Measurements from ENCODE around the gene VSIG2. TPM values are rescaled to one million over a fixed set of nuclear protein-coding genes. Genes with fewer than 3 reads are reported as not detected.

Gene VSIG2
- total RNA-seq, 1 donor from 2014 or later, result not detected

- peaks cover 58% of the 10 kb centered on the region for H3K27me3 Mint-ChIP-seq (ENCODE audit: low read depth)
- TF ChIP-seq, protein P1, sequence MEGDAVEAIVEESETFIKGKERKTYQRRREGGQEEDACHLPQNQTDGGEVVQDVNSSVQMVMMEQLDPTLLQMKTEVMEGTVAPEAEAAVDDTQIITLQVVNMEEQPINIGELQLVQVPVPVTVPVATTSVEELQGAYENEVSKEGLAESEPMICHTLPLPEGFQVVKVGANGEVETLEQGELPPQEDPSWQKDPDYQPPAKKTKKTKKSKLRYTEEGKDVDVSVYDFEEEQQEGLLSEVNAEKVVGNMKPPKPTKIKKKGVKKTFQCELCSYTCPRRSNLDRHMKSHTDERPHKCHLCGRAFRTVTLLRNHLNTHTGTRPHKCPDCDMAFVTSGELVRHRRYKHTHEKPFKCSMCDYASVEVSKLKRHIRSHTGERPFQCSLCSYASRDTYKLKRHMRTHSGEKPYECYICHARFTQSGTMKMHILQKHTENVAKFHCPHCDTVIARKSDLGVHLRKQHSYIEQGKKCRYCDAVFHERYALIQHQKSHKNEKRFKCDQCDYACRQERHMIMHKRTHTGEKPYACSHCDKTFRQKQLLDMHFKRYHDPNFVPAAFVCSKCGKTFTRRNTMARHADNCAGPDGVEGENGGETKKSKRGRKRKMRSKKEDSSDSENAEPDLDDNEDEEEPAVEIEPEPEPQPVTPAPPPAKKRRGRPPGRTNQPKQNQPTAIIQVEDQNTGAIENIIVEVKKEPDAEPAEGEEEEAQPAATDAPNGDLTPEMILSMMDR (conservative IDR thresholded peaks at IDR 0.05), result no peak
- DNase-seq (ENCODE audit: low read depth, low spot score), result no peak
- H3K4me1 Mint-ChIP-seq, result peaks cover 49% of the 10 kb centered on the region
- H3K4me3 Mint-ChIP-seq, result no peak overlapping the region
- H3K9me3 Mint-ChIP-seq, result no peaks in the 10 kb centered on the region
- H3K36me3 Mint-ChIP-seq (ENCODE audit: low read depth), result no peaks in the 10 kb centered on the region
- H3K27ac Mint-ChIP-seq (ENCODE audit: unreplicated experiment), result no peak overlapping the region
Observed at GRCh38 chr11:124722176-124722575, 29.9 kb downstream of the VSIG2 start.

- Mint-ChIP-seq H3K4me1 (peaks cover 33% of the 10 kb centered on the region), H3K36me3 (ENCODE audit: low read depth) (no peaks in the 10 kb centered on the region), H3K4me3 (peak overlapping the region; percentile 58), H3K27me3 (ENCODE audit: low read depth) (peaks cover 78% of the 10 kb centered on the region), H3K9me3 (no peaks in the 10 kb centered on the region), H3K27ac (ENCODE audit: unreplicated experiment) (no peak overlapping the region)
- DNase-seq (ENCODE audit: low read depth, low spot score), result no peak
- TF ChIP-seq, protein P1 (conservative IDR thresholded peaks at IDR 0.05), result no peak
Observed at GRCh38 chr11:124719534-124719933, 32.5 kb downstream of the VSIG2 start.

DNA sequence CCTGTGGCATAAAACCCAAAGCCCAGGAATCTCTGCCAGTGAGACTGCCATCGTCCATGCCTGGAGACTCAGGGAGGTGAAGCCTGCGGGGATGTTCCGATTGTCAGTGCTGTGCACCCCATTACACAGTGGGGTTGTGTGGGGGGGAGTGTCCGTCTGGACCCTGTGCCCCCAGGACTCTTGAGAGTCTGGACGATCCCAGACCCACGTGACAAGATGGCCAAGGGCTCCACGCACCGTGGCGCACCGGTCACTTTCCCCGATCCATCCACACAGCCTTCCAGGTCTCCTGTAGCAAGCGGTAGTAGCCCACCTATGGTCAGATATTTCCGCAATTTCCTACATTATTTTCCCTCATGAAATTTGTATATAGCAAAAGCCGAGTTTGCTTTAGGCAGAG is 33.3 kb downstream of the VSIG2 start:
- Mint-ChIP-seq H3K27ac (ENCODE audit: unreplicated experiment) (no peak overlapping the region), H3K4me1 (peaks cover 28% of the 10 kb centered on the region), H3K27me3 (ENCODE audit: low read depth) (peaks cover 81% of the 10 kb centered on the region), H3K36me3 (ENCODE audit: low read depth) (no peaks in the 10 kb centered on the region), H3K9me3 (no peaks in the 10 kb centered on the region), H3K4me3 (peak overlapping the region; percentile 70)
- TF ChIP-seq, protein P1 (conservative IDR thresholded peaks at IDR 0.05), result no peak
- DNase-seq (ENCODE audit: low read depth, low spot score), result no peak

DNA sequence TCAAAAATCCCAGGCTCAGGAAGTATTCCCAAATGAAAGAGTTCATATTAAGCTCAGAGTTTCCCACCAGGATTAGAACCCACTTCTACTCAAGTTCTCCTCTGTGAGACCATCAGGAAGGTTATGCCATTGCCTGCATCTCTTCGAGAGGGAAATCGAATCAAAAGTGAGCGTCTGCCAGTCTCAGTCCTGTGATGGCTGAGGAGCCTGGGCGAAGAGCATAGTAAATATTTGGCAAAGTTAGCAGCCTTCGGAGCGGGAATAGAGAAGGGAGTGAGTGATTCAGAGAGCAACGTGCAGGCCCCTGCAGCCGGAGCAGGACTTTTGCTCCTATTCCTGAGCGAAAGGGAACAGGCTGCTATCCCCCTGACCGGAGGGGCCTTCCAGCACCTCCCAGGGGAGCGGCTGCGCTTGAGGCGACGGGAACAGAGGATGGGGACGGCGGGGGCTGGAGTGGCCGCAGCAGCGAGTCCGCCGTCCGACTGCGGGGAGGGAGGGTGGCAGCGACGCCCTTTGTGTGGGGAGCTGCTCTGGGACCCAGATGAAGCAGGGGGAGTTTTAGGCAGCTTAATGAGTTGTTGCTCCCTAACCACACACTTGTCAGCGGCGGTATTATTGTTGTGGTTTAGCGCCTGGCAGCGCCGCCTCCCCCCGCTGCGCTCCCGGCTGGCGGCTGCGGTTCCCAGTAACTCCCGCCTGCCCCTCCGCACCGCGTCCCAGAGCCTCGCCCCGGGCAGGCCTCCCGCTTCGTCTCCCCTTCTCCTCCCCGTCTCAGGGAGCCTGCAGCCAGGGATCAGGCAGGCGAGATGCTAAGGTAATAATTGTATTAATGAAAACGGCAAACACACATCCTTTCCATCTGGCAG is 34.0 kb downstream of the VSIG2 start:
- no peak for DNase-seq (ENCODE audit: low read depth, low spot score)
- no peak overlapping the region for H3K27ac Mint-ChIP-seq (ENCODE audit: unreplicated experiment)
- peaks cover 28% of the 10 kb centered on the region for H3K4me1 Mint-ChIP-seq
- peaks cover 83% of the 10 kb centered on the region for H3K27me3 Mint-ChIP-seq (ENCODE audit: low read depth)
- TF ChIP-seq, protein P1 (conservative IDR thresholded peaks at IDR 0.05), result no peak
- peak overlapping the region; percentile 70 for H3K4me3 Mint-ChIP-seq
- H3K9me3 Mint-ChIP-seq, result no peaks in the 10 kb centered on the region
- no peaks in the 10 kb centered on the region for H3K36me3 Mint-ChIP-seq (ENCODE audit: low read depth)

DNA sequence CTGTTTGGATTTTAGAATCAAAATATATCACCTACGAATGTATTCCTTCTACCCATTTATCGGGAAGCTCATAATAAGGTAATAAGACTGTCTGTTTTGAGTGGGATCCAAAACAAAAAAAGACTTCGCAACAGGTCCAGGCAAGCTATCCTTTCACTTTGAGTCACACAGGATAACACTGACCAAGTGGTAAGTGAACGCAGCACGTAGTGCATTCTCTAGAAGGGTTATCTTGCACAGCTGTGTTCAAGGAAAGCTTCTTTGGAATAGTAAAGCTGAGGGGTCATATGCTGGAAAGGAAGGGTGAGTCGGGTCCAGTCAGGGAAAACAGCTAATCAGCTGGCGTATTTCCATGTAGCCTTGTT is 34.7 kb downstream of the VSIG2 start:
- Mint-ChIP-seq H3K4me3 (peak overlapping the region; percentile 70), H3K27me3 (ENCODE audit: low read depth) (peaks cover 76% of the 10 kb centered on the region)

More for the DNA sequence above, 34.7 kb downstream of the VSIG2 start:
- no peaks in the 10 kb centered on the region for H3K36me3 Mint-ChIP-seq (ENCODE audit: low read depth)
- no peak for DNase-seq (ENCODE audit: low read depth, low spot score)
- TF ChIP-seq, protein P1 (conservative IDR thresholded peaks at IDR 0.05), result no peak
- no peak overlapping the region for H3K27ac Mint-ChIP-seq (ENCODE audit: unreplicated experiment)
- peaks cover 22% of the 10 kb centered on the region for H3K4me1 Mint-ChIP-seq
- no peaks in the 10 kb centered on the region for H3K9me3 Mint-ChIP-seq

Data from neural crest cell (in vitro differentiated cells).